Measurements from ENCODE around the gene SUGP1. TPM values are rescaled to one million over a fixed set of nuclear protein-coding genes. Genes with fewer than 3 reads are reported as not detected.

Gene SUGP1
- total RNA-seq, 2 experiments from 2014 or later: 65.2 to 71.1 TPM

GRCh38 chr19:19335408-19336158 lies 15.3 kb upstream of the SUGP1 start:
- H3K9me3 Mint-ChIP-seq (ENCODE audit: low read depth): no peaks in the 10 kb centered on the region
- no peak for ATAC-seq
- CTCF ChIA-PET: no interaction called here
- no peaks in the 10 kb centered on the region for H3K27me3 Mint-ChIP-seq
- DNase-seq: no peak
- no peak overlapping the region for H3K4me3 Mint-ChIP-seq
- peaks cover 14% of the 10 kb centered on the region for H3K36me3 Mint-ChIP-seq
- H3K4me1 Mint-ChIP-seq: no peaks in the 10 kb centered on the region
- no peak overlapping the region for H3K27ac Mint-ChIP-seq

- H3K4me1 Mint-ChIP-seq: no peaks in the 10 kb centered on the region
- no peak overlapping the region for H3K4me3 Mint-ChIP-seq
- no peak overlapping the region for H3K27ac Mint-ChIP-seq
- H3K9me3 Mint-ChIP-seq (ENCODE audit: low read depth): no peaks in the 10 kb centered on the region
- no peaks in the 10 kb centered on the region for H3K27me3 Mint-ChIP-seq
- CTCF ChIA-PET: no interaction called here
- no peak for ATAC-seq
- peaks cover 14% of the 10 kb centered on the region for H3K36me3 Mint-ChIP-seq
- DNase-seq: no peak
Measured at GRCh38 chr19:19334989-19335344, 14.7 kb upstream of the SUGP1 start.

GRCh38 chr19:19334063-19334988 lies 14.0 kb upstream of the SUGP1 start:
- CTCF ChIA-PET: interaction anchor here (1.0 to 1.1 kb wide), 2 partner anchors 26 to 156 kb away, joined by 3 read pairs; no protein-coding TSS in a partner anchor
- H3K36me3 Mint-ChIP-seq: peaks cover 16% of the 10 kb centered on the region
- H3K27ac Mint-ChIP-seq: peak overlapping the region; percentile 40
- no peaks in the 10 kb centered on the region for H3K27me3 Mint-ChIP-seq
- no peaks in the 10 kb centered on the region for H3K9me3 Mint-ChIP-seq (ENCODE audit: low read depth)
- H3K4me3 Mint-ChIP-seq: no peak overlapping the region
- no peak for DNase-seq
- no peak for ATAC-seq
- H3K4me1 Mint-ChIP-seq: peaks cover 2% of the 10 kb centered on the region

GRCh38 chr19:19329126-19329525 lies 8.8 kb upstream of the SUGP1 start:
- peak overlapping the region; percentile 52 for H3K4me3 Mint-ChIP-seq
- peak; percentile 72 for ATAC-seq
- no peak for DNase-seq
- no peaks in the 10 kb centered on the region for H3K27me3 Mint-ChIP-seq
- peaks cover 31% of the 10 kb centered on the region for H3K4me1 Mint-ChIP-seq
- CTCF ChIA-PET: interaction anchor here (1.1 kb wide), 1 partner anchor 161 kb away, joined by 4 read pairs; no protein-coding TSS in a partner anchor
- H3K36me3 Mint-ChIP-seq: peaks cover 29% of the 10 kb centered on the region
- H3K9me3 Mint-ChIP-seq (ENCODE audit: low read depth): no peaks in the 10 kb centered on the region
- H3K27ac Mint-ChIP-seq: peak overlapping the region; percentile 84

- CTCF ChIA-PET: interaction anchor here (1.5 kb wide), 1 partner anchor 15 kb away, joined by 5 read pairs; no protein-coding TSS in a partner anchor
- no peak overlapping the region for H3K4me3 Mint-ChIP-seq
- no peaks in the 10 kb centered on the region for H3K9me3 Mint-ChIP-seq (ENCODE audit: low read depth)
- H3K27me3 Mint-ChIP-seq: no peaks in the 10 kb centered on the region
- H3K27ac Mint-ChIP-seq: no peak overlapping the region
- H3K36me3 Mint-ChIP-seq: peaks cover 37% of the 10 kb centered on the region
- H3K4me1 Mint-ChIP-seq: peaks cover 39% of the 10 kb centered on the region
- DNase-seq (no peak), ATAC-seq (no peak)
Measured at GRCh38 chr19:19327672-19328071, 7.4 kb upstream of the SUGP1 start.

- peaks cover 51% of the 10 kb centered on the region for H3K4me1 Mint-ChIP-seq
- H3K4me3 Mint-ChIP-seq: no peak overlapping the region
- CTCF ChIA-PET: interaction anchor here (0.9 kb wide), 1 partner anchor 9 kb away, joined by 3 read pairs; no protein-coding TSS in a partner anchor
- ATAC-seq (no peak), DNase-seq (no peak)
- peak overlapping the region; percentile 0 for H3K27ac Mint-ChIP-seq
- H3K9me3 Mint-ChIP-seq (ENCODE audit: low read depth): no peaks in the 10 kb centered on the region
- peaks cover 35% of the 10 kb centered on the region for H3K36me3 Mint-ChIP-seq
- H3K27me3 Mint-ChIP-seq: no peaks in the 10 kb centered on the region
Measured at GRCh38 chr19:19324059-19324770, 3.9 kb upstream of the SUGP1 start.

- Mint-ChIP-seq H3K27me3 (no peaks in the 10 kb centered on the region), H3K27ac (peak overlapping the region; percentile 83), H3K4me3 (peak overlapping the region; percentile 91), H3K4me1 (peaks cover 47% of the 10 kb centered on the region), H3K9me3 (ENCODE audit: low read depth) (no peaks in the 10 kb centered on the region), H3K36me3 (peaks cover 25% of the 10 kb centered on the region)
- CTCF ChIA-PET: interaction anchor here (0.6 to 1.1 kb wide), 3 partner anchors 21 to 169 kb away, joined by 3 to 4 read pairs (median 3); no protein-coding TSS in a partner anchor
- ATAC-seq (no peak), DNase-seq (no peak)
Measured at GRCh38 chr19:19321141-19321577, 850 bp upstream of the SUGP1 start.

- Mint-ChIP-seq H3K36me3 (peaks cover 17% of the 10 kb centered on the region), H3K4me3 (peak overlapping the region; percentile 91), H3K9me3 (ENCODE audit: low read depth) (no peaks in the 10 kb centered on the region), H3K27me3 (no peaks in the 10 kb centered on the region), H3K27ac (peak overlapping the region; percentile 100), H3K4me1 (peaks cover 44% of the 10 kb centered on the region)
- CTCF ChIA-PET: no interaction called here
- peak; percentile 5 for ATAC-seq
- DNase-seq: no peak
Measured at GRCh38 chr19:19319732-19320360, 463 bp downstream of the SUGP1 start.

- H3K27ac Mint-ChIP-seq: no peak overlapping the region
- no peaks in the 10 kb centered on the region for H3K9me3 Mint-ChIP-seq (ENCODE audit: low read depth)
- H3K4me1 Mint-ChIP-seq: peaks cover 22% of the 10 kb centered on the region
- ATAC-seq (no peak), DNase-seq (no peak)
- H3K27me3 Mint-ChIP-seq: no peaks in the 10 kb centered on the region
- peaks cover 12% of the 10 kb centered on the region for H3K36me3 Mint-ChIP-seq
- CTCF ChIA-PET: no interaction called here
- no peak overlapping the region for H3K4me3 Mint-ChIP-seq
Measured at GRCh38 chr19:19316082-19316481, 4.2 kb downstream of the SUGP1 start.

- CTCF ChIA-PET: interaction anchor here (0.8 kb wide), 1 partner anchor 167 kb away, joined by 3 read pairs; no protein-coding TSS in a partner anchor
- Mint-ChIP-seq H3K27me3 (no peaks in the 10 kb centered on the region), H3K9me3 (ENCODE audit: low read depth) (no peaks in the 10 kb centered on the region), H3K36me3 (peaks cover 12% of the 10 kb centered on the region), H3K4me3 (no peak overlapping the region), H3K27ac (no peak overlapping the region), H3K4me1 (peaks cover 22% of the 10 kb centered on the region)
- ATAC-seq (no peak), DNase-seq (no peak)
Measured at GRCh38 chr19:19315444-19315843, 4.9 kb downstream of the SUGP1 start.

- peaks cover 23% of the 10 kb centered on the region for H3K36me3 Mint-ChIP-seq
- H3K9me3 Mint-ChIP-seq (ENCODE audit: low read depth): no peaks in the 10 kb centered on the region
- no peak for DNase-seq
- H3K27ac Mint-ChIP-seq: no peak overlapping the region
- no peak for ATAC-seq
- H3K4me1 Mint-ChIP-seq: peaks cover 3% of the 10 kb centered on the region
- H3K4me3 Mint-ChIP-seq: no peak overlapping the region
- CTCF ChIA-PET: no interaction called here
- H3K27me3 Mint-ChIP-seq: no peaks in the 10 kb centered on the region
Measured at GRCh38 chr19:19308373-19308772, 11.9 kb downstream of the SUGP1 start.

GRCh38 chr19:19306191-19306590 lies 14.1 kb downstream of the SUGP1 start:
- Mint-ChIP-seq H3K27ac (no peak overlapping the region), H3K36me3 (peaks cover 25% of the 10 kb centered on the region), H3K27me3 (no peaks in the 10 kb centered on the region), H3K9me3 (ENCODE audit: low read depth) (no peaks in the 10 kb centered on the region), H3K4me1 (no peaks in the 10 kb centered on the region), H3K4me3 (no peak overlapping the region)
- CTCF ChIA-PET: no interaction called here
- DNase-seq (no peak), ATAC-seq (no peak)

GRCh38 chr19:19305696-19306095 lies 14.6 kb downstream of the SUGP1 start:
- H3K27me3 Mint-ChIP-seq: no peaks in the 10 kb centered on the region
- no peaks in the 10 kb centered on the region for H3K4me1 Mint-ChIP-seq
- DNase-seq: no peak
- CTCF ChIA-PET: no interaction called here
- no peaks in the 10 kb centered on the region for H3K9me3 Mint-ChIP-seq (ENCODE audit: low read depth)
- peaks cover 25% of the 10 kb centered on the region for H3K36me3 Mint-ChIP-seq
- no peak overlapping the region for H3K4me3 Mint-ChIP-seq
- H3K27ac Mint-ChIP-seq: no peak overlapping the region
- no peak for ATAC-seq

Measured in activated CD8-positive, alpha-beta memory T cell treated with anti-CD3 and anti-CD28 coated beads, Interleukin-2, amount 10 ng/mL, durations not matched to agents 7 days and 5 days (primary cell).